ENCODE results near the gene LPCAT4.

DNA sequence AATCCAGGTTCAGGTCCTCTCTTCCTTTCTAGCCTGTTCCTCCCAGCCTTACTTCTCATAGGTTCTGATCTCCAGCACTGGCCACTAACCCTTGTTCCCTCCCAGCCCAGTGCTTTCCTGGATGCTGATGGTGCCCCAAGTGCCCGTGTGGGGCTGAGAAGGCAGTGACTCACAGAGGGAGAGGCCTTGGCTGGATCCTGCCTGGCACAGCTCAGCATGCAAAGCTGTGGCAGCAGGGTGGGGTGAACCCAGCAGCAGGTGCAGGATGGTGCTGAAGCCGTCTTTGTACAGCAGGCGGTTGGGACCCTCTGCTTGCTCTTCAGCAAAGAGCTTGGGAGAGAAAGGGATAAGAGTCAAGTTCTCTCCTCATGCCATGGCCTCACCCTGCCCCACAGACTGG, 7.6 kb downstream of the LPCAT4 start:
- no peak for TF ChIP-seq POLR2A (IDR thresholded peaks at IDR 0.05; ENCODE audit: low read depth)
- TF ChIP-seq, protein P1, sequence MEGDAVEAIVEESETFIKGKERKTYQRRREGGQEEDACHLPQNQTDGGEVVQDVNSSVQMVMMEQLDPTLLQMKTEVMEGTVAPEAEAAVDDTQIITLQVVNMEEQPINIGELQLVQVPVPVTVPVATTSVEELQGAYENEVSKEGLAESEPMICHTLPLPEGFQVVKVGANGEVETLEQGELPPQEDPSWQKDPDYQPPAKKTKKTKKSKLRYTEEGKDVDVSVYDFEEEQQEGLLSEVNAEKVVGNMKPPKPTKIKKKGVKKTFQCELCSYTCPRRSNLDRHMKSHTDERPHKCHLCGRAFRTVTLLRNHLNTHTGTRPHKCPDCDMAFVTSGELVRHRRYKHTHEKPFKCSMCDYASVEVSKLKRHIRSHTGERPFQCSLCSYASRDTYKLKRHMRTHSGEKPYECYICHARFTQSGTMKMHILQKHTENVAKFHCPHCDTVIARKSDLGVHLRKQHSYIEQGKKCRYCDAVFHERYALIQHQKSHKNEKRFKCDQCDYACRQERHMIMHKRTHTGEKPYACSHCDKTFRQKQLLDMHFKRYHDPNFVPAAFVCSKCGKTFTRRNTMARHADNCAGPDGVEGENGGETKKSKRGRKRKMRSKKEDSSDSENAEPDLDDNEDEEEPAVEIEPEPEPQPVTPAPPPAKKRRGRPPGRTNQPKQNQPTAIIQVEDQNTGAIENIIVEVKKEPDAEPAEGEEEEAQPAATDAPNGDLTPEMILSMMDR (IDR thresholded peaks at IDR 0.05) = no peak
